GM18517 (cell line): ENCODE data around the gene FERMT1.

Source experiments
- ATAC-seq: cut with Tn5 transposase; IDR thresholded peaks from one replicate; pipeline ENCODE4 v1.9.1; 2021; ENCODE audit warnings: mild to moderate bottlenecking, moderate library complexity; ENCODE audit not compliant: unreplicated experiment

Gene FERMT1, protein sequence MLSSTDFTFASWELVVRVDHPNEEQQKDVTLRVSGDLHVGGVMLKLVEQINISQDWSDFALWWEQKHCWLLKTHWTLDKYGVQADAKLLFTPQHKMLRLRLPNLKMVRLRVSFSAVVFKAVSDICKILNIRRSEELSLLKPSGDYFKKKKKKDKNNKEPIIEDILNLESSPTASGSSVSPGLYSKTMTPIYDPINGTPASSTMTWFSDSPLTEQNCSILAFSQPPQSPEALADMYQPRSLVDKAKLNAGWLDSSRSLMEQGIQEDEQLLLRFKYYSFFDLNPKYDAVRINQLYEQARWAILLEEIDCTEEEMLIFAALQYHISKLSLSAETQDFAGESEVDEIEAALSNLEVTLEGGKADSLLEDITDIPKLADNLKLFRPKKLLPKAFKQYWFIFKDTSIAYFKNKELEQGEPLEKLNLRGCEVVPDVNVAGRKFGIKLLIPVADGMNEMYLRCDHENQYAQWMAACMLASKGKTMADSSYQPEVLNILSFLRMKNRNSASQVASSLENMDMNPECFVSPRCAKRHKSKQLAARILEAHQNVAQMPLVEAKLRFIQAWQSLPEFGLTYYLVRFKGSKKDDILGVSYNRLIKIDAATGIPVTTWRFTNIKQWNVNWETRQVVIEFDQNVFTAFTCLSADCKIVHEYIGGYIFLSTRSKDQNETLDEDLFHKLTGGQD

GRCh38 chr20:6122873-6123648, at the start of gene FERMT1:
FERMT1 (minus strand) TSS chr20:6123030; CDS start chr20:6119554, 3,476 bp downstream.
- ATAC-seq: peak; percentile 70

DNA sequence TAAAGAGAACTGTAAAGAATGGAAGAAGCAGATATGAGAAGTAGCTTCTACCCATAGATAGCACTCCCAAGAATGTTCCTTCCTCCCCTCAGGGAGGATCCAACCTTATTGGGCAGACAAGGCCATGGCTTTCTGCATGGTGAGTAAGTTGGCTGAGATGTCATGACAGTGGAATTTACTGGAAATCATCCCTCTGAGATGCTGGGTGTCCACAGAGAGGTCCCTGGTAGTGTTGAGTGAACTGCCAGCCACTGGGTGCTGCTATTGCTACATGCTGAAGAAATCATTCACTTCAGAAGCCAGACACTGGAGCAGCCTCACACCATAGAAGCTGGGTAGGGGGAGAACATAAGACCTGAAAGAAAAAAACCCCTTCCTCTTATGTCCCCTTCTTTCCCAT, 46.4 kb upstream of the FERMT1 start:
- no peak for ATAC-seq

DNA sequence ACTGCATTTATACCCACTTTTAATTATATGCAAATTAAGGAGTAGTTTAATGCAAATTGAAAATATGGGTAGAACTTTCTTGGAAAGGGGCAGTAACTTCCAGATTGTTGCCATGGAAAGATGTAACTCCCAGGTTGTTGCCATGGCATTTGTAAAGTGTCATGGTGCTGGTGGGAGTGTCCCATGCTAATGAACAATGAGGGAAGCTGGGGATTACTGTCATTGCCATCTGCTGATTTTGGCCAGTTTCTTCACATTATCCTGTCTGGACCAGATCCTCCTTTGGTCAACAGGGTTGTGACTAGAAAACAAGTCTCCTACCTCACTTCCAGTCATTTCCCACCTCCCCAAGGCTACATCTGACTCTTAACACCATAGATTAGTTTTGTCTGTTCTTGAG, 45.4 kb upstream of the FERMT1 start:
- no peak for ATAC-seq

GRCh38 chr20:6165346-6165745, 42.5 kb upstream of the FERMT1 start:
- ATAC-seq: no peak

DNA sequence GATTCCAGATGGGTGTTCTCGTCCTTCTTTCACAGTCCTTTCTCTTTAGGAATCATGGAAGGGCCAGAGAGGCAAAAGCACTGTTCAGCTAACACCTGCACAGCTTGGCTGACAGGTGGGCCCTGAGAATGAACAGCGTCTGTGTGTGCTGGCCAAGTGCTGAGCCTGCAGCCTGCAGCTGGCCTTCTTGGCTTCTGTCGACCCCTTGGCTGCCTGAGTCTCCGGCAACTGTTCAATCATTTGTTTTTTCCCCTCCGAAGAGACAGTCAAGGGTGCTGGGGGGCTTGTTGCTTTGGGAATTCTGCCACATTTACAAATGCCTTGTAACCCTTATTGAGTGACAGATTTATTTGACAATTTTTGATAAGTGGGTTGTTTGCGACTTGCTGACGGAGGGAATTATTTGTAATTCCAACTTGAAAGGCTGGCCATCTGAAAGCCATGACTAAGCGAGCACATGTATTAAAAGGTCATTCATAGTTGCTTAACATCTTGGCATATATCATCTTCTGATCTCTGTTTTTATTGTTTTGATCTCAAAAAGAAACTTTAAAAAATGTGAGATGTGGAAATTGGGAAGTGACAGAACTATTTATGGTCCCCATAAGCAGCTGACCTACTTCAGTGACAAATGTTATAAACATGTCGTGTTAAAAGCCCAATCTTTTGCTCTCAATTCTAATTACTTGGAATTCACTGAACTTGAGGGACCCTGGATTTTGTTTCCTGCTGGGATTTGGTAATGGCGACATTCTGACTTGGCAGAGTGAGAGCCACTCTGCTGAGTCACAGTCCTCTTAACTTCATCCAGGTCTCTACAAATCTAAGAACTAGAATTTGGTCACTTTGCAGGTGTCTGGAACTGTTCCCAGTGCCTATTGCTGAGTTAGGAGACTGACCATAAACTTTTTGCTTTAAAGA, 41.9 kb upstream of the FERMT1 start:
- no peak for ATAC-seq

DNA sequence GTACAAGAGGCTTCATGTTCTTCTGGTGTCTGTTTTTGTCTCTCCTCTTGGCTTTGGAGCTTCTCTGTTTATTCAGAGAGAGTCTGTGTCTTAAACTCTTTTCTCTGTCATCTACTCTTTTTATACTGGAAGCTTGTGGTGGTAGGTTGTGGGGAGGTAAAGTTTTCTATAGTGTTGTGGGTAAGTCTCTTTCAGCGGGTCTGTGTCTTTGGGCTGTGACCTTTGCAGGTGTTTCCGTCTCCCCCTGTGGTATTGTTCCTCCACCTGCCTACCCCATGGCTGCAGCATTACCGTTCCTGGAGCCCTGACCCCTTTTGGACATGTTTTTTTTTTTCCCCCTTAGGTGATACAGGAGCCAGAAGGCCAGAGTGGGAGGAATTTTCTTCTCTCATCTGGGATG, 37.9 kb upstream of the FERMT1 start:
- ATAC-seq: no peak

GRCh38 chr20:6157345-6157744, 34.5 kb upstream of the FERMT1 start:
- ATAC-seq: no peak

DNA sequence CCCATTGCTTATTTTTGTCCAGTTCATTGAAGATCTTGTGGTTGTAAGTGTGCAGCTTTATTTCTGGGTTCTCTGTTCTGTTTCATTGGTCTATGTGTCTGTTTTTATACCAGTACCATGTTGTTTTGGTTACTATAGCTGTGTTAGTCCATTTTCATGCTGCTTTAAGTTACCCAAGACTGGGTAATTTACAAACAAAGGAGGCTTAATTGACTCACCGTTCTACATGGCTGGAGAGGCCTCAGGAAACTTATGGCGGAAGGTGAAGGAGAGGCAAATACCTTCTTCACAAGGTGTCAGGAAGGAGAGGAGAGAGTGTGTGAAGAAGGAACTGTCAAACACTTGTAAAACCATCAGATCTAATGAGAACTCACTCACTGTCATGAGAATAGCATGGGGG, 29.9 kb upstream of the FERMT1 start:
- no peak for ATAC-seq

GRCh38 chr20:6148073-6148472, 25.2 kb upstream of the FERMT1 start:
- ATAC-seq: no peak

DNA sequence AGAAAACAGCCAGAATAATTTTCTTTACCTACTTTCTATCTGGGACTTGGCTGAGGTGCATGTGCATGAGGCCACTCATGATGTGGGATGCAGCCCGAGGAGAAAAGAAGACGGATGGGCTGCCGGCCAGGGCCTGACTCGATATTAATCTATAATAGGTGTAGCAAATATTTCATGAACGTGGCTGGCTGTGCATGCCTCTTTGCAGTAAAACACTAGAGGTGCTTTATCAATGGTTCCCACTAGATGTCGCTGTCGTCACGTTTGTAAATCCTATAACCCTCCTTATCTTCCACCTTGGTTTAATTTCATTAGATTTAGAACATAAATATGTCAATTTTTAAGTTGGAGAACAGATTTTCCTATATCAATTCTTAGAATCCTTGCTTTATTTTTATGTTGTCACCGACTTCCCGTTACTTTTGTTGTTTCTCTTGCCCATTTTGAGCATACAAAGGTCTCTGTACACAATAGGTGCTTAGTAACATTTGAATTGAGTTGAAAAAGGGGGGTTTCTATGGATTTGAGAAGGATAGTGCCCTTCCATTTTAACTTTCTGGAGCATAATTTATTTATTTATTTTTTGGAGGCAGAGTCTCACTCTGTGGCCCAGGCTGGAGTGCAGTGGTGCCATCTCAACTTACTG, 19.6 kb upstream of the FERMT1 start:
- peak; percentile 78 for ATAC-seq

GRCh38 chr20:6140947-6141346, 18.1 kb upstream of the FERMT1 start:
- no peak for ATAC-seq

GRCh38 chr20:6135347-6135746, 12.5 kb upstream of the FERMT1 start:
- no peak for ATAC-seq

GRCh38 chr20:6134592-6134991, 11.8 kb upstream of the FERMT1 start:
- no peak for ATAC-seq

DNA sequence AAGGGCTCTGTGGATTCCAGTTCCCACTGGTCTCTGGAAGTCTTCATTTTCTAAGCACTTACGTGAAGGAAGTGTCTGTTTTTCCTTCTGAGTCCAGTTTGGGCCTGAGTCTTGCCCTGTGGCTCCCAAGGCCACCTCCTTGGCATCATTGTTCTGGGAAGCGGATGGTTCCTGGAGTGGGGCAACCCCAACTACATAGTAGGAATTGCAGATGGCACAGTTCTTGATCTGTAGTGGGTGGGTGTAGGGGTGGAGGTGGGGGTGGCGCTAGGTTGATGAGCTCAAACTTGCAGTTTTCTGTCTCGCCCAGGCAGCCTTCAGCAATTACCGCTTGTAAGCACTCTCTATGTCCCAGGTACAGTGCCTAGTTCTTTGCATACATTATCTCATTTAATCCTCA, 7.2 kb upstream of the FERMT1 start:
- no peak for ATAC-seq

- ATAC-seq: no peak
Observed at GRCh38 chr20:6127825-6128224, 5.0 kb upstream of the FERMT1 start.

- ATAC-seq: no peak
Observed at GRCh38 chr20:6126846-6127245, 4.0 kb upstream of the FERMT1 start.

DNA sequence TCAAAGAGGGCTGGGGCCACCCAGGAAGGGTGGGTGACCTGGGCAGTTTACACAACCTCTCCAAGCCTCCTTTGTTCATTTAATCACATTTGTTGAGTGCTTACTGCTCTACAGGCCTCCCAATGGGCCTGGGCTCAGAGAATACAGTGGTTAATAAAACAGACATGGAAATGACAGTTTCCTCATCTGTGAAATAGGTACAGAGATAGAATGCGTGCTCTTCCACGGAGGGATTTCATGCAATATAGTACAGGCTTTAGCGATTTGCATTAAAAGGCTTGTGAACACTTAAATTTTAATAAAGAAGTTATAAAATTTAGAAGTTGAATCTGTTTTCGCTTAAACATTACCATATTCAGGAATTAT, 802 bp upstream of the FERMT1 start:
- no peak for ATAC-seq

GRCh38 chr20:6122111-6122872, 538 bp downstream of the FERMT1 start:
- ATAC-seq: peak; percentile 14

DNA sequence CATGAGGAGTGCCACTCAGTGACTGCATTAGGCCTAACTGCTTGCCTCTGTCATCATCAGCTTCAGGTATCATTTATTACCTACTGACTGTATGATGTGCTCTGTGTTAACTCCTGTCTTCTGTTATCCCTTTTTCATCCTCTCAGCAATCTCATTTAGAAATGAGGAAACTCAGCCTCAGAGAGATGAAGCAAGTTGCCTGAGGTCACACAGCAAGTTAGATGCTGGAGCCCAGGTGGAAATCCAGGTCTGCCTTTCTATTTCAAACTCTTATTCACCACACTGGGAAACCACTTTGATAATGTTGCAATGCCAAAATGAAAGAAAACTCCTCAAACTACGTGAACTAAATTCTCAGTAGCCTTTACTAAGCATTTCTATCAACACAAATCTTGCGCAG, 1.3 kb downstream of the FERMT1 start:
- no peak for ATAC-seq
